Transverse colon (tissue), 4 donors: Measurements from ENCODE around the gene HOXC4. TPM values are rescaled to one million over a fixed set of nuclear protein-coding genes. Genes with fewer than 3 reads are reported as not detected.

ENCODE experiments used
- small RNA-seq, 4 donors: library from RNA; depleted of rRNA; stranded (forward); fragments of <200 nt; gene quantifications; one replicate each; pipeline ENCODE3, GENCODE V24; 2016
- total RNA-seq, 4 donors: library from RNA; depleted of rRNA; stranded (reverse); fragments of >200 nt; gene quantifications; one replicate each; pipeline ENCODE4 v1.1.0, GENCODE V29; 2016

Gene HOXC4
- total RNA-seq, 4 donors from 2014 or later = 0.64 to 0.68 TPM; not detected in 2

Small RNAs within 50 kb of the gene (small RNA-seq; reads per million reads assigned to genes)
- gene HOXC5 = 0 reads per million in 4 donors
- gene MIR615 = 0.24 to 2.5 (median 1.1) reads per million in 4 donors
- gene RF00019 = 0 reads per million in 4 donors

Other genes starting within 250 kb of the HOXC4 start
- gene HOXC13, start 115.0 kb upstream of the HOXC4 start, total RNA-seq = not detected
- gene HOXC12, start 98.9 kb upstream of the HOXC4 start, total RNA-seq = not detected
- gene HOXC11, start 80.7 kb upstream of the HOXC4 start, total RNA-seq = not detected
- gene HOTAIR, start 78.9 kb upstream of the HOXC4 start, total RNA-seq = not detected
- not detected for gene HOXC10, start 68.7 kb upstream of the HOXC4 start, total RNA-seq
- gene HOXC9, start 53.7 kb upstream of the HOXC4 start, total RNA-seq = not detected
- not detected for gene HOXC8, start 44.9 kb upstream of the HOXC4 start, total RNA-seq
- gene HOXC6, start 25.4 kb upstream of the HOXC4 start, total RNA-seq = under 1 TPM in 1 of 4 donors, not detected in 3; 0.48 TPM
- under 1 TPM in 2 of 4 donors, not detected in 2; 0.27 to 0.60 TPM for gene HOXC5, start 20.8 kb upstream of the HOXC4 start, total RNA-seq
- gene SMUG1, start 135.2 kb downstream of the HOXC4 start, total RNA-seq = 10 to 100 TPM; 46.0 to 91.3 (median 50.1) TPM
- gene CBX5, start 226.3 kb downstream of the HOXC4 start, total RNA-seq = 10 to 100 TPM; 18.9 to 28.8 (median 22.8) TPM
- 100 to 1,000 TPM; 104 to 747 (median 326) TPM for gene HNRNPA1, start 226.9 kb downstream of the HOXC4 start, total RNA-seq
- not detected for gene NFE2, start 247.2 kb downstream of the HOXC4 start, total RNA-seq